Endothelial cell of umbilical vein (primary cell): ENCODE measurements around the gene HP.

Experiments
- CTCF ChIP-seq, 2 donors: IDR thresholded peaks; 1 replicate in 1 of 2; 2 replicates in 1 of 2; pipeline ENCODE4 v1.5.1; 2011; ENCODE audit warnings: low read length in 2 of 2, mild to moderate bottlenecking in 2 of 2, moderate library complexity in 2 of 2, control low read depth in 1 of 2, inconsistent platforms in 1 of 2, low read depth in 1 of 2; ENCODE audit not compliant: insufficient read depth in 1 of 2; ENCODE audit errors: extremely low read depth in 1 of 2
- EZH2 ChIP-seq: IDR thresholded peaks from 2 replicates; pipeline ENCODE4 v1.6.1; 2012; ENCODE audit warnings: borderline replicate concordance, low read depth, mild to moderate bottlenecking, moderate library complexity, low read length, inconsistent platforms; ENCODE audit not compliant: severe bottlenecking
- FOS ChIP-seq: IDR thresholded peaks from 2 replicates; pipeline ENCODE4 v1.6.1; 2011; ENCODE audit warnings: mild to moderate bottlenecking, low read length, moderate library complexity, borderline replicate concordance; ENCODE audit not compliant: insufficient read depth
- GATA2 ChIP-seq: IDR thresholded peaks from 2 replicates; pipeline ENCODE4 v1.7.0; 2011; ENCODE audit warnings: low read depth, mild to moderate bottlenecking, moderate library complexity, mixed read lengths, low read length; ENCODE audit not compliant: insufficient read length, insufficient read depth
- JUN ChIP-seq: IDR thresholded peaks from 2 replicates; pipeline ENCODE4 v1.6.1; 2011; ENCODE audit warnings: borderline replicate concordance, low read depth; ENCODE audit not compliant: insufficient read length, insufficient read depth
- MAX ChIP-seq: IDR thresholded peaks from 2 replicates; pipeline ENCODE4 v1.6.1; 2011; ENCODE audit not compliant: insufficient read depth, insufficient read length
- MYC ChIP-seq: IDR thresholded peaks from one replicate; pipeline ENCODE4 v1.6.1; 2011; ENCODE audit warnings: mild to moderate bottlenecking, low read depth, low read length
- POLR2A ChIP-seq: IDR thresholded peaks from 2 replicates; pipeline ENCODE4 v1.6.1; 2012; ENCODE audit warnings: low read depth, mild to moderate bottlenecking, control low read depth, low read length
- POLR2AphosphoS5 ChIP-seq: IDR thresholded peaks from 2 replicates; pipeline ENCODE4 v1.6.1; 2012; ENCODE audit warnings: low read depth, mild to moderate bottlenecking, control low read depth, low read length, moderate library complexity; ENCODE audit not compliant: insufficient read depth

- TF ChIP-seq CTCF (IDR thresholded peaks at IDR 0.05; ENCODE audit: extremely low read depth in 1 of 2, insufficient read depth in 1 of 2, low read depth in 1 of 2, low read length in 2 of 2) (no peak), FOS (no peak), MAX (no peak), POLR2A (no peak), POLR2AphosphoS5 (no peak), EZH2 (no peak), JUN (no peak), MYC (no peak), GATA2 (no peak)
Observed at GRCh38 chr16:72029567-72030271, 24.6 kb upstream of the HP start.
